ENCODE measurements around the gene KIRREL1. TPM values are rescaled to one million over a fixed set of nuclear protein-coding genes. Genes with fewer than 3 reads are reported as not detected.

KIRREL1 gene
- total and polyA plus RNA-seq, 2 of the 13 experiments (the other 11 are each of a cell fraction or from before 2014, with no cell fraction given): 0.02 to 0.03 TPM

DNA sequence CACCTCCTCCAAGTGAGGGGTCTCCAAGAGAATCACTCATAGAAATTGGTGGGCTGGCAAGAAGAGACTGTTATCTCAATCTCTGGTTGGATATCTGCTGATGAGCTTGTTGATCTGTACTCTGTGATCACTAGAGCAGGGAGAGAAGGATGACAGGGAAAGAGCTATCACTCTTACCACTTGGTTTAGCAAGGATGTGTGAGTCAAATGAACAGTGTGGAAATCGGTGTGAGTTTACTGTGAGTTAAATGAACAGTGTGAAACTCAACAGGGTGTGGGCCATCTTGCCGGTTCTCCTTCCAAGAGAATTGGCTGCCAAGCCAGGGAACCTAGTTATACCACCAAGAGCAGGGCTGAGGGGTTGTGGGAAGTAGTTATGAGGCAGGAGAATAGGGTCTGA, 154.0 kb downstream of the KIRREL1 start (continued):
- TF ChIP-seq, protein P1, sequence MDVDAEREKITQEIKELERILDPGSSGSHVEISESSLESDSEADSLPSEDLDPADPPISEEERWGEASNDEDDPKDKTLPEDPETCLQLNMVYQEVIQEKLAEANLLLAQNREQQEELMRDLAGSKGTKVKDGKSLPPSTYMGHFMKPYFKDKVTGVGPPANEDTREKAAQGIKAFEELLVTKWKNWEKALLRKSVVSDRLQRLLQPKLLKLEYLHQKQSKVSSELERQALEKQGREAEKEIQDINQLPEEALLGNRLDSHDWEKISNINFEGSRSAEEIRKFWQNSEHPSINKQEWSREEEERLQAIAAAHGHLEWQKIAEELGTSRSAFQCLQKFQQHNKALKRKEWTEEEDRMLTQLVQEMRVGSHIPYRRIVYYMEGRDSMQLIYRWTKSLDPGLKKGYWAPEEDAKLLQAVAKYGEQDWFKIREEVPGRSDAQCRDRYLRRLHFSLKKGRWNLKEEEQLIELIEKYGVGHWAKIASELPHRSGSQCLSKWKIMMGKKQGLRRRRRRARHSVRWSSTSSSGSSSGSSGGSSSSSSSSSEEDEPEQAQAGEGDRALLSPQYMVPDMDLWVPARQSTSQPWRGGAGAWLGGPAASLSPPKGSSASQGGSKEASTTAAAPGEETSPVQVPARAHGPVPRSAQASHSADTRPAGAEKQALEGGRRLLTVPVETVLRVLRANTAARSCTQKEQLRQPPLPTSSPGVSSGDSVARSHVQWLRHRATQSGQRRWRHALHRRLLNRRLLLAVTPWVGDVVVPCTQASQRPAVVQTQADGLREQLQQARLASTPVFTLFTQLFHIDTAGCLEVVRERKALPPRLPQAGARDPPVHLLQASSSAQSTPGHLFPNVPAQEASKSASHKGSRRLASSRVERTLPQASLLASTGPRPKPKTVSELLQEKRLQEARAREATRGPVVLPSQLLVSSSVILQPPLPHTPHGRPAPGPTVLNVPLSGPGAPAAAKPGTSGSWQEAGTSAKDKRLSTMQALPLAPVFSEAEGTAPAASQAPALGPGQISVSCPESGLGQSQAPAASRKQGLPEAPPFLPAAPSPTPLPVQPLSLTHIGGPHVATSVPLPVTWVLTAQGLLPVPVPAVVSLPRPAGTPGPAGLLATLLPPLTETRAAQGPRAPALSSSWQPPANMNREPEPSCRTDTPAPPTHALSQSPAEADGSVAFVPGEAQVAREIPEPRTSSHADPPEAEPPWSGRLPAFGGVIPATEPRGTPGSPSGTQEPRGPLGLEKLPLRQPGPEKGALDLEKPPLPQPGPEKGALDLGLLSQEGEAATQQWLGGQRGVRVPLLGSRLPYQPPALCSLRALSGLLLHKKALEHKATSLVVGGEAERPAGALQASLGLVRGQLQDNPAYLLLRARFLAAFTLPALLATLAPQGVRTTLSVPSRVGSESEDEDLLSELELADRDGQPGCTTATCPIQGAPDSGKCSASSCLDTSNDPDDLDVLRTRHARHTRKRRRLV (CRISPR knock-in tag; IDR thresholded peaks at IDR 0.05): no peak
- TF ChIP-seq GFI1 (CRISPR knock-in tag; IDR thresholded peaks at IDR 0.05; ENCODE audit: borderline replicate concordance): no peak

DNA sequence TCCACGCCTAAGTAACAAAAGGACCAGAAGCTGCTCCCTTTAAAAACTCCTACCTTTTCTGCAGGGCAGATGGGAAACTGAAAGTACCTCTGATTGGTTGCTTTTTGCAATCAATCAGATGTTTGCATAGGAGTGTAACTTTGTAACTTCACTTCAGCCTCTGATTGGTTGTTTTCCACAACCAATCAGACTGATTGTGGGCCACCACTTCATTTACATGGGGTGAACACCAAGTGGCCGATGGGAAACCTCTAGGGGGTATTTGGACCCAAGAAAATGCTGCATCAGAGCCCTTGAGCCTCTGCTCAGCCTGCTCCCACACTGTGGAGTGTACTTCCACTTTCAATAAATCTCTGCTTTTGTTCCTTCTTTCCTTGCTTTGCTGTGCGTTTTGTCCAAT, 154.4 kb downstream of the KIRREL1 start:
- FAIRE-seq (no peak), ATAC-seq (no peak), DNase-seq (ENCODE audit: low spot score) (no peak)
- Histone ChIP-seq H4K20me1 (ENCODE audit: insufficient read depth, low read length) (no peaks in the 10 kb centered on the region), H3K79me2 (ENCODE audit: insufficient read depth, low read length) (no peaks in the 10 kb centered on the region), H2AFZ (ENCODE audit: low read length) (no peak overlapping the region), H3K9me3 (ENCODE audit: low read length) (no peaks in the 10 kb centered on the region), H3K36me3 (replicated peaks in 1 of 2; ENCODE audit: control insufficient read depth in 1 of 2, insufficient read depth in 2 of 2, low read length in 2 of 2) (no peaks in the 10 kb centered on the region), H3K4me3 (replicated peaks in 1 of 3; ENCODE audit: insufficient read depth in 1 of 3, low read depth in 2 of 3, low read length in 3 of 3) (no peak overlapping the region), H3K4me2 (ENCODE audit: low read depth, low read length) (no peak overlapping the region), H3K27ac (ENCODE audit: extremely low read length, insufficient read depth, low read length) (no peak overlapping the region), H3K4me1 (ENCODE audit: insufficient read depth, low read length) (no peaks in the 10 kb centered on the region), H3K9ac (ENCODE audit: insufficient read depth, low read depth, low read length) (no peak overlapping the region), H3K27me3 (ENCODE audit: control insufficient read depth in 1 of 2, insufficient read depth in 2 of 2, low read length in 2 of 2) (no peaks in the 10 kb centered on the region; a peak in 1 of 5 replicates)
- CTCF ChIA-PET (ENCODE audit: low intra/inter-chr PET ratio, low total read pairs): no interaction called here
- no TSS peak for BruUV-seq (replicated peaks)
- in situ Hi-C loops (cut with HindIII; ENCODE audit: extremely low pct_ligation_motif_present, low pct_unique_long_range_greater_than_20kb): no loop called here
- 4% methylated on average over 2 of the region's 3 CpGs for WGBS (ENCODE audit: low lambda C conversion rate)
- no peak for TF ChIP-seq ZNF24 (IDR thresholded peaks at IDR 0.05)
- no peak for TF ChIP-seq YY1 (IDR thresholded peaks at IDR 0.05; ENCODE audit: insufficient read depth, insufficient replicate concordance, low read depth, low read length)
- TF ChIP-seq PCBP1 (IDR thresholded peaks at IDR 0.05; ENCODE audit: borderline replicate concordance, low read depth, low read length): no peak
- TF ChIP-seq, protein P2, sequence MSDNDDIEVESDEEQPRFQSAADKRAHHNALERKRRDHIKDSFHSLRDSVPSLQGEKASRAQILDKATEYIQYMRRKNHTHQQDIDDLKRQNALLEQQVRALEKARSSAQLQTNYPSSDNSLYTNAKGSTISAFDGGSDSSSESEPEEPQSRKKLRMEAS (IDR thresholded peaks at IDR 0.05): no peak
- no peak for TF ChIP-seq ZNF703 (CRISPR knock-in tag; IDR thresholded peaks at IDR 0.05; ENCODE audit: borderline replicate concordance)
- POLR2A ChIA-PET: no interaction called here
- intact Hi-C loops (cut with micrococcal nuclease; ENCODE audit: unreplicated experiment): no loop called here

All from HepG2 (cell line).